ENCODE results near the gene SLX4IP.

- TF ChIP-seq CTCF (IDR thresholded peaks at IDR 0.05; ENCODE audit: low read depth, low read length) (no peak), POLR2A (IDR thresholded peaks at IDR 0.05; ENCODE audit: extremely low read depth, insufficient read length) (no peak), MAX (IDR thresholded peaks at IDR 0.05; ENCODE audit: low read depth, low read length) (no peak)
Measured at GRCh38 chr20:10662661-10663458, 227.8 kb downstream of the SLX4IP start.
